GM12878 (cell line): Measurements from ENCODE around the gene KRTAP5-6.

Experiments
- CEBPZ ChIP-seq: fragments of 150-350 bp; IDR thresholded peaks from 2 replicates; pipeline ENCODE4 v1.6.1; 2016; ENCODE audit warnings: low read depth, low read length
- RAD51 ChIP-seq: fragments of 450-650 bp; IDR thresholded peaks from 2 replicates; pipeline ENCODE4 v1.6.1; 2016; ENCODE audit warnings: moderate library complexity, mild to moderate bottlenecking, inconsistent platforms
- TF ChIP-seq, protein P1 (sequence below), 3 experiments: IDR thresholded peaks in 2 of 3; conservative IDR thresholded peaks in 1 of 3; 2 replicates each; pipeline ENCODE4 v1.5.1; 2011; ENCODE audit warnings: low read depth in 3 of 3, low read length in 3 of 3, mild to moderate bottlenecking in 3 of 3, control low read depth in 2 of 3, moderate library complexity in 2 of 3, inconsistent platforms in 1 of 3, mixed read lengths in 1 of 3; ENCODE audit not compliant: control insufficient read depth in 2 of 3, insufficient read depth in 1 of 3; ENCODE audit errors: extremely low read depth in 1 of 3
- TF ChIP-seq, protein P2 (sequence below): fragments of 450-650 bp; formaldehyde crosslinking; IDR thresholded peaks from 2 replicates; pipeline ENCODE4 v1.5.0; 2022; ENCODE audit warnings: mild to moderate bottlenecking, missing genetic modification characterization

GRCh38 chr11:1691878-1692707 is 4.9 kb upstream of the KRTAP5-6 start:
- TF ChIP-seq, protein P1, sequence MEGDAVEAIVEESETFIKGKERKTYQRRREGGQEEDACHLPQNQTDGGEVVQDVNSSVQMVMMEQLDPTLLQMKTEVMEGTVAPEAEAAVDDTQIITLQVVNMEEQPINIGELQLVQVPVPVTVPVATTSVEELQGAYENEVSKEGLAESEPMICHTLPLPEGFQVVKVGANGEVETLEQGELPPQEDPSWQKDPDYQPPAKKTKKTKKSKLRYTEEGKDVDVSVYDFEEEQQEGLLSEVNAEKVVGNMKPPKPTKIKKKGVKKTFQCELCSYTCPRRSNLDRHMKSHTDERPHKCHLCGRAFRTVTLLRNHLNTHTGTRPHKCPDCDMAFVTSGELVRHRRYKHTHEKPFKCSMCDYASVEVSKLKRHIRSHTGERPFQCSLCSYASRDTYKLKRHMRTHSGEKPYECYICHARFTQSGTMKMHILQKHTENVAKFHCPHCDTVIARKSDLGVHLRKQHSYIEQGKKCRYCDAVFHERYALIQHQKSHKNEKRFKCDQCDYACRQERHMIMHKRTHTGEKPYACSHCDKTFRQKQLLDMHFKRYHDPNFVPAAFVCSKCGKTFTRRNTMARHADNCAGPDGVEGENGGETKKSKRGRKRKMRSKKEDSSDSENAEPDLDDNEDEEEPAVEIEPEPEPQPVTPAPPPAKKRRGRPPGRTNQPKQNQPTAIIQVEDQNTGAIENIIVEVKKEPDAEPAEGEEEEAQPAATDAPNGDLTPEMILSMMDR (IDR thresholded peaks at IDR 0.05 in 2 of 3, conservative IDR thresholded peaks at IDR 0.05 in 1 of 3; ENCODE audit: control insufficient read depth in 2 of 3, extremely low read depth in 1 of 3, insufficient read depth in 1 of 3, low read depth in 3 of 3, low read length in 3 of 3): no peak
- TF ChIP-seq CEBPZ: no peak
- no peak for TF ChIP-seq RAD51
- TF ChIP-seq, protein P2, sequence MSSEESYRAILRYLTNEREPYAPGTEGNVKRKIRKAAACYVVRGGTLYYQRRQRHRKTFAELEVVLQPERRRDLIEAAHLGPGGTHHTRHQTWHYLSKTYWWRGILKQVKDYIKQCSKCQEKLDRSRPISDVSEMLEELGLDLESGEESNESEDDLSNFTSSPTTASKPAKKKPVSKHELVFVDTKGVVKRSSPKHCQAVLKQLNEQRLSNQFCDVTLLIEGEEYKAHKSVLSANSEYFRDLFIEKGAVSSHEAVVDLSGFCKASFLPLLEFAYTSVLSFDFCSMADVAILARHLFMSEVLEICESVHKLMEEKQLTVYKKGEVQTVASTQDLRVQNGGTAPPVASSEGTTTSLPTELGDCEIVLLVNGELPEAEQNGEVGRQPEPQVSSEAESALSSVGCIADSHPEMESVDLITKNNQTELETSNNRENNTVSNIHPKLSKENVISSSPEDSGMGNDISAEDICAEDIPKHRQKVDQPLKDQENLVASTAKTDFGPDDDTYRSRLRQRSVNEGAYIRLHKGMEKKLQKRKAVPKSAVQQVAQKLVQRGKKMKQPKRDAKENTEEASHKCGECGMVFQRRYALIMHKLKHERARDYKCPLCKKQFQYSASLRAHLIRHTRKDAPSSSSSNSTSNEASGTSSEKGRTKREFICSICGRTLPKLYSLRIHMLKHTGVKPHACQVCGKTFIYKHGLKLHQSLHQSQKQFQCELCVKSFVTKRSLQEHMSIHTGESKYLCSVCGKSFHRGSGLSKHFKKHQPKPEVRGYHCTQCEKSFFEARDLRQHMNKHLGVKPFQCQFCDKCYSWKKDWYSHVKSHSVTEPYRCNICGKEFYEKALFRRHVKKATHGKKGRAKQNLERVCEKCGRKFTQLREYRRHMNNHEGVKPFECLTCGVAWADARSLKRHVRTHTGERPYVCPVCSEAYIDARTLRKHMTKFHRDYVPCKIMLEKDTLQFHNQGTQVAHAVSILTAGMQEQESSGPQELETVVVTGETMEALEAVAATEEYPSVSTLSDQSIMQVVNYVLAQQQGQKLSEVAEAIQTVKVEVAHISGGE (CRISPR knock-in tag): no peak
